Activated CD4-positive, alpha-beta T cell treated with anti-CD3 and anti-CD28 coated beads for 1 hour (primary cell): ENCODE measurements around the gene RAET1L.
"Not testable (repeated sequence)": the region's sequence is repeated elsewhere in the genome, so short reads cannot be mapped to it uniquely, and the experiment has no call there.

Source experiments
- DNase-seq: peaks from one replicate; pipeline ENCODE4 v3.0.0-alpha.2; 2020

RAET1L gene

DNA sequence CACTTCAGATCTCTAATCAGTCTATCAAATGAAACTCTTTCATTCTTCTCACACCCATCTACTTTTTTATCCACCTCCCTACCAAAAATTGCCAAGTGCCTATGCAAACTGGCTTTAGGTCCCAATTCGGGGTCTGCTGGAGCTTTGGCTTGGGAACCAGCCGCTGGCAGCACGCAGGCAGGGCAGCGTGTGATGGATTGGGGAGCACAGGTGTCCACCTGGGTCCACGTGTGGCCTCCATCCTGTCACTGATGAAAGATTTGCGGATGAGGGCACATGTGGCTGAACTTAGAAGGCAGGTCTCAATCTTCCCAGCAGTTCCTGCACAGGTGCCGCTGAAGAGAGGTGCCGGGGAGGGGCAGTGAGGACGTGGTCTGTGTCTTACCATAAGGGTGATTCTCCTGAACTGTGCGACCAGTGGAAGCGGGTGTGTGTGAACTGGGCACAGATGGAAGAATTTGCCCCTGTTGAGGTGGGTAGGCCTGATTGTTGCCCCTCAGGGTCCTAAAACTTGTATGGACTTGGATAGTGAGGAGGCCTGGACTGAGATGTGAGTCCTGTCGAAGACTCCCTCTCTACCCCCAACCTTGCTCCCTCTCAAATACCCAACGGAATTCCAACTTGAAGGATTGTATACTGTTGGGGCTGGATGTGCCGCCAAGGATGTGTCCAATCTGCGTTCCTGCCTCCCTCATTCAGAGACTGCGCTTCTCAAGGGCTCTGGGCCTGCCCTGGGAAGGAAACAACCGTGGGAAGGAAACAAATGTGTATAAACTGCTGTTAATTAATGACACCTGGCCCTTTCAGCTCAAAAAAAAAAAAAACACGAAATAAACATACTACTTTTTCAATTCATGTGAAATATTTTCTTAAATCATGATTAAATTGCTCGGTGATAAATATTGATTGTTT lies 18.4 kb upstream of the RAET1L start:
- DNase-seq = no peak

GRCh38 chr6:150043096-150043495 lies 17.8 kb upstream of the RAET1L start:
- DNase-seq = no peak

DNA sequence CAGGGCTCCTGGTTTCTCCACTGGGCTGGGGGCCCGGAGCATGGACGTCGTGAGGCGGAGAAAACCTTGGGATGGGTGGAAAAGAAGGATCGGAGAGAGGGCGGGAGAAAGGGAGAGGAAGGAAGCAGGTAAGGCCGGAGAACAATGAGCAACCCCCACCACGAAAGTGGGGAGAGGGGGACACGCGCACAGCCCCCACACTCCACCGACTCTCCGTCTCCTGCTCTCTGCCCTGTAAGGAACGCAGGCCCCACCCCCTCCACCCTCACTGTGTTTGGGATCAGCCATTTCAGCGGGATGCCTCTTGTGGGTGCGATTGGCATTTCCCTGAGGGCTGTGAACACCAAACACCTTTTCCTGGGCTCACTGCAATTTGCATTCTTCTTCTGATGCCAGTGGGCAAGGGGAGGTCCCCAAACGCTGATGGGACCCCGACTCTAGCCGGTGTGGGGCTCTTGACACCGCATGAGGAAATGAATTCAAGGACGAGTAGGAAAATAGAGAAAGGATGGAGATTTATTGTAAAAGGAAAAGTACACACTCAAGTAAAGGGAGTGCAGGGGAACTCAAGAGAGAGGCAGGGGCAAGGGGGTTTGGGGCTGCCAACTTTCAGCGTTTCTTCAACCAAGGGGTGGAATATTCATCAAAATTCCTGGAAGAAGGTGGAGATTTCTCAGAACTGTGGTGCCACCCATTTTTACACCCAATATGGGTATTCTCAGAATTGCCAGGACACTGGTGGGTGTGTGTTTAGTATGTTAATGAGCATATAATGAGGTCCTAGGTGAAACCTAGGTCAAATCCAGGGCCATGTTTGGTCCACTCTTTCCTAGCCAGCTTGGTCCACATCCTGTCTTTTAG lies 13.1 kb upstream of the RAET1L start:
- no peak for DNase-seq

- DNase-seq = no peak
These were observed 12.3 kb upstream of the RAET1L start for GRCh38 chr6:150037526-150038201.

- DNase-seq = no peak
These were observed 10.7 kb upstream of the RAET1L start for GRCh38 chr6:150036081-150036480.

- no peak for DNase-seq
These were observed 8.0 kb upstream of the RAET1L start for GRCh38 chr6:150033207-150033771.

DNA sequence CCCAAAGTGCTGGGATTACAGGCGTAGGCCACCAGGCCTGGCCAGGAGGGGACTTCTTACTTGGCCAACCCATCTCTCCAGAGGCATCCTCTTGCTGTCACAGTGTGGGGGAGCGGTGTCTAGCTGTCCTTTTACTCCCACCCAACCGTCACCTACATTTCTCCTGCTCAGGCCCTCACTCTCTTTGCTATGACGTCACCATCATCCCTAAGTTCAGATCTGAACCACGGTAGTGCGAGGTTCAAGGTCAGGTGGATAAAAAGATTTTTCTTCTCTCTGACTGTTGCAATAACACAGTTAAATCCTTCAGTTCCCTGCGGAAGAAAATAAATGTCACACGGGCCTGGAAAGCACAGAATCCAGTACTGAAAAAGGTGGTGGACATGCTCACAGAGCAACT lies 7.3 kb upstream of the RAET1L start:
- no peak for DNase-seq

DNA sequence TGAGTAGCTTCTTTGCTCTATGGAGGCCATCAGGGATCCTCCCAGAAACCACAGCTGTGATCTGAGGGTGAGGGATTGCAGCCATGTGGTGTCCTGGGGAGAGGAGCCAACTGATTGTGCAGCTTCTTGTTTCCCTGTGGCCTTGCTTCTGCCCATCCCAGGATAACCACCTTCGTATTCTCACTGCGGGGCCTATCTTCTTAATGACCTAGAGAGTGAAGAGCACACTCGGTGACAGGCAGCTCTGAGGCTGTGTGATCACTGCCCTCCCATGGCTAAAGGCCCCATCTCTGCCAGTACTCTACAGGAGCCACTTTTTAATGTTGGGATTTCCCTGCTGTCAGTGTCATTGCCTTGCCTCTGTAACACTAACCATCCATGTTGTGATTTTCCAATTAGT lies 5.3 kb upstream of the RAET1L start:
- DNase-seq = no peak

GRCh38 chr6:150029749-150030148 lies 4.4 kb upstream of the RAET1L start:
- DNase-seq = no peak

DNA sequence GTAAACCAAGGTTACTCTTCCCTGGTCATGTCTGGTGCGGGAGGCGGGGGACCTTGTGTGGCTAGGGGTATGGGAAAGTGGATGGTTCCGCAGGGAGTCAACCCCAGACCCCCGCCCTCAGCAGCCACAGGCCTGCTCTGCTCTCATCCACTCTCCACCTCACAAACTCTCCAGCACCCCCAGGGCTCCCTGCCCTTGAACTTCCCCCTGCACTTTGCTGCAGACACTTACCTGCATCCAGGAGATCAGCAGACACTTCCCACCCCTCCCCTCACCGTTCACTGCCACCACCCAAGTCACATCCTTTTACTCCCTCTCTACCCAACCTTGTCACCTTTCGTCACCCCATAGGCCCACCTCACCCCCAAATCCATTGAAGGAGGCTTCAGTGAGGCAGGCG lies 3.9 kb upstream of the RAET1L start:
- no peak for DNase-seq

DNA sequence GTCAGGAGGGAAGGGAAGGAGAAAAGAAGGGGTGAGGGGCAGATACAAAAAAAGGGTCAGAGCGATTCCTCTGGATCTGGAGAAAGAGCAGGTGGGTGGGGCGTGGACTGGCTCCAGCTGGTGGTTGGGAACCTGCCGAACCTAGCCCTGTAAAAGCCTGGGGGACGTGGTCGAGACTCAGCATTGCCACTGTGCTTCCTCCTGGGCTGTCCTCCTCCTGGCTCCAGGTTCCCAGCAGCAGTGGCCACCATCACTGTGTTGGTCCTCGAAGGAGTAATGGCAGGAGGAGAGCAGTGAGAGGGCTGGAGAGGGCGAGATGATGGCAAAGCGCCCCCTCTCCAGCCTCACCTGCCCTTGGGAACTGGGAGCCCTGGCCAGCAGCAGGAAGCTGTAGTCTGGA lies 3.5 kb upstream of the RAET1L start:
- no peak for DNase-seq

- DNase-seq = no peak
These were observed 2.7 kb upstream of the RAET1L start for GRCh38 chr6:150027806-150028565.

DNA sequence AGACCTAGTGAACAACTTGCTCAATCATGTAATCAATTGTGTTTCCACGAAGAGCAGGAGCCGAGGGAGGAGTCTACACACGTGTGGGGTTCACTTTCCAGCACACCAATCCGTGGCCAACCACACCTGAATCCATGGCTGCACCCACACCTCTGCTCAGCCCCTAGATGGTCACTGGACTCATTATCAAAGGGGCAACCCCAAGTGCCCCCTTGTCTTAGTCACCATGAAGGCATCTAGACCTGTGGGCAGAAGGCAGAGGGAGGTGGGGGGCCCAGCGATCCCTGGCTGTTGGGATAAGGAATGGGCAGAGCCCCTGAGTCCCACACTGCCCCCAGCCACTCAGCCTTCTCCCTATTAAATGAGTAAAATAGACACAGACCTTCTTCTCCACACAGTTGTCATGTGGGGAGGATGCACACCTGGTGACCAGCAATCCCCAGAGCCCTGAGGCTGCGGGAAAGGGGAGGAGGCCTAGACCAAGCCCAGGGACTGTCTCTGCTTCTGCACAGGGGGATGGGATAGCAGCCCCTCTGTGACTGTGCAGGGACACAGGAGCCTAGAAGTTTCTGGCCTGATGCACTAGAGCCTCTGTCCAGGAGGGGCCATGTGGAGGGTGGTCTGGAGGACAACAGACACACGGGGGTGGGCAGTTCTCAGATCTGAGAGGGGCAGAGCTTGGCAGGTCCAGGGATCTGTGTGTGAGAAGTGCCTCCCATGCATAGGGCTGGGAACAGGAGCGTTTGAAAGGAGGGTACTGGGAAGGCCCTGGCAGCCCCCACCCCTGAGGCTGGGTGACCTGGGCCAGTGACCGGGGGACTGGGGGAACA lies 1.9 kb upstream of the RAET1L start:
- DNase-seq = no peak

DNA sequence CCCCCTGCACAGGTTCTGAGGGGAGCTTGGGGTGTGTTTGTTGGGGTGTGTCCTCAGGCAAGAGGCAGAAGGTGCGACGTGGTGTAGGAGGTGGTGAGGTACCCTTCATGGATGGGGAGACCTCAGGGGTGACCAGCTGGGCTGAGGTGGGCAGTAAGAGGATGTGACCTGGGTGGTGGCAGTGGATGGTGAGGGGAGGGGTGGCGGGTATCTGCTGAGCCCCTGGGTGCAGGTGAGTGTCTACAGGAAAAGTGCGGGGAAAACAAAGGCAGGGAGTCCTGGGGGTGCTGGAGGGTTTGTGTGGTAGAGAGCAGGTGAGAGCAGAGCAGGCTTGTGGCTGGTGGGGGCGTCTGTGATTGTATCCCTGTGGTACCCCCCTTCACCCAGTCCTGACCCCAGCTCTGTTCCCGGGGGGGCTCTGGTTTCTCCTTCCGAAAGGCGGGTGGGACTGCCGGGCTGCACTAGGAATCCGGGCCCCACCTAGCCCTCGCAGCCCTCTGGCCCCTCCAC lies 631 bp downstream of the RAET1L start:
- no peak for DNase-seq

DNA sequence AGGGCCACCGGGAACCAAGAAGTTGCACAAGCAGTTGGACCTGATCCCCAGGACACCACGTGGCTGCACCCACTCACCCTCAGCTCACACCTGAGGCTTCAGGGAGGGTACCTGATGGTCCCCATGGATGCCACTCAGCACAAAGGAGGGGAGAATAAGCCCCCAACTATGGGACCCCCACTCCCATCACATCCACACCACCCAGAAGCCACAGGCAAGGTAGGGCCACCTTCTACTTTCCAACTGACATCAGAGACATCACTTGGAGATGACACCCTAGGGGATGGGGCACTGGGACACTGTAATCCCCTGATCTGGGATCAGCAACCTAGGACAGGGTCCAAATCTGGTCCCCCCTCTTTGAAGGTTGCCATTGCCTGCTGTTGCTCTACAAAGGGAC lies 1.3 kb downstream of the RAET1L start:
- not testable (repeated sequence) for DNase-seq

DNA sequence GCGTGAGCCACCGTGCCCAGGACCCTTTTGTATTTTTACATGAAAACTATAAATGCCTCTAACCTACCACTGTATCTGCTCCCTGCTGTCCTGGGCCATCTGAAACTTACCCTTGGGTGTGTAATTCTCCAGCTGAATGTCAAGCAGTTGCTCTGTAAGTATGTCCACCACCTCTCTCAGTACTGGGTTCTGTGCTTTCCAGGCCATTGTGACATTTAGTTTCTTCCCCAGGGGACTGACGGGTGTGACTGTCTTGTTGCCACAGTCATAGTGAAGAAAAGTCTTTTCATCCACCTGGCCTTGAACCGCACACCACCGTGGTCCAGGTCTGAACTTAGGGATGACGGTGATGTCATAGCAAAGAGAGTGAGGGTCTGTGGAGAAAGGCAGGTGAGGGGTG lies 3.5 kb downstream of the RAET1L start:
- not testable (repeated sequence) for DNase-seq

DNA sequence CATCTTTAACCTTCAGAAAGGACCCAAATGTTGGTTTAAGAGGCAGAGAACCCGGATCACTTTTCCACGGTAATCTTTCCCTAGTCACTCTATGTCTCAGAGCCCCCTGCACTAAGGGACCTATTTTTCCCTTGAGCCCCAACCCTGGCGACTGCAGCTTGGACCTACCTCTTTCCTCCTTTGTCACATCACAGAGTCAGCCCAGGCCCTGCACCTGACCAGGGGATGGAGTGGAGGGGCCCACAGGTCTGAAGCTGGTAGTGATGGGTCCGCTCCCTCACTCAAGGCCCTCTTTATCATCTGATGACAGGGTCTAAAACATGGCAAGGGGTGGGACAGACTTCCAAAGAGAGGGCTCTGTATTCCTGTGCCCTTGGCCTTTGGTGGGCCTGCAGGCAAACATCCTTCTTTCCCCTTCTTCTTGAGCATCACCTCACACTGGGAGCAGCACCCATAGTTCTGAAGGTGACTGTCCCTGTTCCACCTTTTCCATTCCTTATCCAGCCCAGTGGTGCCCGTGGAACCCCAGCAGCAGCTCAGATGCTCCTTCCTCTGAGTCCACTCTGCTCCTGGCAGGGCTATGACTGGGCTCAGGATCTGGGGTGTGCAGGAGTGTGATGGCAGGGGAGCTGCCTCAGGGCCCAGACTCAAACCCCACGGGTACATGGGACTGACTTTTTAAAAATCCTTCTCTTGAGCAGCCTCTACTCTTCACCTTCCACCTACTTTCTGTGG lies 6.3 kb downstream of the RAET1L start:
- no peak for DNase-seq

DNA sequence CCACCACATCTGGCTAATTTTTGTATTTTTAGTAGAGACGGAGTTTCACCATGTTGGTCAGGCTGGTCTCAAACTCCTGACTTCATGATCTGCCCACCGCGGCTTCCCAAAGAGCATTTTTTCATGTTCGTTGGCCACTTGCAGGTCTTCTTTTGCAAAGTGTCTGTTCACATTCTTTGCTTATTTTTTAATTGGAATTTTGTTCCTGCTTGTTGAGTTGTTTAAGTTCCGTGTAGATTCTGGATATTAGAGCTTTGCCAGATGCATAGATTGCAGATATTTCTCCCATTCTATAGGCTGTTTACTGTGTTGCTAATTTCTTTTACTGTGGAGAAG lies 8.2 kb downstream of the RAET1L start:
- not testable (repeated sequence) for DNase-seq

DNA sequence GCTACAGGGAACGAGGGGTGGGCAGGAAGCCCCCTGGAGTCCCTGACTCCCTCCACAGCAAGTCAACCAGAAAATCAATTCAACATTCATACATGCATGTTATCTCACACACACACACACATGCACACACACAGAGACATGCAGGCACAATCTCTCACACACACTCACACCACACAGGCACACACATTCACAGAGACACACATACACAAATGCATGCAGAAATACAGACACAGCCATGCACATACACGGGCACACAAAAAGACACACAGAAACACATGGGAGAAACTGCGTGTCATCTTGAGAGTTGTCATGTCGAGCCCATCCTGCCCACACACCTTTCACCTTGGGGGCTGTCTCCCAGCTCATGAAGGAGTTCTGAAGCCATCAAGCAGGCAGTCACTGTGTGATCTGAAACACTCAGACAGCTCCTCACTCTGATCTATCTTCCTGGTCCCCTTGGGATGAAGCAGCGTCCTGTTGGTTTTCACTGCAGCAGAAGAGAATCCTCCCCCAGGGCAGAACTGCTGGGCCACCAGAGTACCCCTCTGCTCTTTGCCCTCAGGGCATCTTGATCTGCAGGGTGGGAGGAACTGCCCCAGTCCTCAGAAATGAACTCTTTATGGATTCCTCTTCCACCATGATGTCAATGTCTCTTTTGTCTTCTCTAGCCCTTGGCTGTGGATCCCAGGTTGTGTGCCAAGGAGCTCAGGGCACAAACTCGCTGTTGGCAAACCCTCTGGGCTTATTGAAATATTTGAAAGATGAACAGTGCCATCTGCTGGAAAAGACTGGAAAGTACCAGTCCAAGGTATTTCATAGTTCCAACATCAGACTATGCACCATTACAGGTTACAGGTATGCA lies 8.8 kb downstream of the RAET1L start:
- no peak for DNase-seq
